DOHH2 (cell line): ENCODE measurements around the gene GPR152.

Experiments used
- H3F3A ChIP-seq: fragments of 200-600 bp; sonication (generic), shearing (Covaris generic); 2 replicates; pipeline ENCODE4 v1.6.0; 2016; ENCODE audit warnings: antibody characterized with exemption, mild to moderate bottlenecking; ENCODE audit not compliant: control insufficient read depth, insufficient read depth
- H3K27ac ChIP-seq: fragments of 200-600 bp; sonication (generic); 2 replicates; pipeline ENCODE4 v1.5.1; 2014; ENCODE audit warnings: low read depth, mild to moderate bottlenecking, low read length, moderate library complexity
- H3K27me3 ChIP-seq: fragments of 200-600 bp; sonication (generic); 2 replicates; pipeline ENCODE4 v1.6.1; 2014; ENCODE audit warnings: mild to moderate bottlenecking, low read length, mixed read lengths; ENCODE audit not compliant: control insufficient read depth
- H3K36me3 ChIP-seq: fragments of 200-600 bp; sonication (generic); 2 replicates; pipeline ENCODE4 v1.6.1; 2014; ENCODE audit warnings: mild to moderate bottlenecking, low read length, moderate library complexity, mixed read lengths; ENCODE audit not compliant: control insufficient read depth
- H3K4me1 ChIP-seq: fragments of 200-600 bp; sonication (generic); 2 replicates; pipeline ENCODE4 v1.6.1; 2014; ENCODE audit warnings: mild to moderate bottlenecking, low read length, mixed read lengths; ENCODE audit not compliant: control insufficient read depth
- H3K4me2 ChIP-seq: fragments of 200-600 bp; sonication (generic); 2 replicates; pipeline ENCODE4 v1.6.0; 2014; ENCODE audit warnings: mild to moderate bottlenecking, low read length, moderate library complexity
- H3K4me3 ChIP-seq: fragments of 200-600 bp; sonication (generic); 2 replicates; pipeline ENCODE4 v1.5.1; 2014; ENCODE audit warnings: mild to moderate bottlenecking, low read length, mixed read lengths
- H3K79me2 ChIP-seq: fragments of 200-600 bp; sonication (generic); 2 replicates; pipeline ENCODE4 v1.6.1; 2014; ENCODE audit warnings: mild to moderate bottlenecking, low read length, mixed read lengths; ENCODE audit not compliant: control insufficient read depth
- H3K9me2 ChIP-seq: fragments of 200-600 bp; sonication (generic); replicated peaks from 2 replicates; pipeline ENCODE4 v1.6.1; 2014; ENCODE audit warnings: mild to moderate bottlenecking, low read length, mixed read lengths; ENCODE audit not compliant: control insufficient read depth
- H3K9me3 ChIP-seq: fragments of 200-600 bp; sonication (generic); 2 replicates; pipeline ENCODE4 v1.6.1; 2014; ENCODE audit warnings: antibody characterized with exemption, low read length, mixed read lengths; ENCODE audit not compliant: control insufficient read depth, insufficient read depth
- H4K20me1 ChIP-seq: fragments of 200-600 bp; sonication (generic); 2 replicates; pipeline ENCODE4 v1.6.0; 2014; ENCODE audit warnings: low read depth, mild to moderate bottlenecking, antibody characterized with exemption, low read length, moderate library complexity; ENCODE audit not compliant: control insufficient read depth, insufficient read depth
- EZH2phosphoT487 ChIP-seq: fragments of 200-600 bp; sonication (generic); IDR thresholded peaks from 2 replicates; pipeline ENCODE4 v1.6.1; 2017; ENCODE audit warnings: borderline replicate concordance, mild to moderate bottlenecking, antibody characterized with exemption, low read length, moderate library complexity, mixed read lengths
- TF ChIP-seq, protein P1 (sequence below): fragments of 200-600 bp; sonication (generic); IDR thresholded peaks from one replicate; pipeline ENCODE4 v1.5.1; 2014; ENCODE audit warnings: antibody characterized with exemption, mild to moderate bottlenecking, low read depth, low read length; ENCODE audit not compliant: poor library complexity, severe bottlenecking

GPR152 gene

DNA sequence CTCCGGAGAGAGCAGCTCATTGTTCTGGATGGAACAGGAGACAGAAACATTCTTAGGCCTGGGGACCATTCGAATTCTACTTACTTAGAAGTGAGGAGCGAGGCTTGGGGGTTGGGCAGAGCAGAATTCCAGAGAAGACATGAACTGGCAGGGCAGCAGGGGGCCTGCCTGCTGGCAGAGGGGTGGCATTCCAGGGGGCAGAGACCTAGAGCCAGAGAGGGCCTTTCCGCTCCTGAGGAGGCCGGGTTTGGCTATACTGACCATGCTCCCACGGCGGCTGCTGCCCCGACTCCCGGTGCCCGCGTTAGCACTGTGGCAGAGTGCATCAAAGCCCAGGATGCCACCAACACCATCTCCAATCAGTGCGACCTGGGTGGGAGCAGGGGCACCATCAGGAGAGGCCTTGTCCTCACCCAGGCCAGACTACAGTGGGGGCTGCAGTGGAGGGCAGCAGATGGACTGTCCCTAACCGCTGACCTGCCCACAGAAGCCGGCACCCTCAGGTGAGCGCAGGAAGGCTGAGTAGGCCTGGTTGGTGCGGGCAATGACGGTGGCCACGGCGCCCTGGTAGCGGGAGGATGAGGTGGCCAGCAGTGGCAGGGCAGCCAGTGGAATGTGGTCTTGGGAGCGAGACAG is 45.2 kb upstream of the GPR152 start:
- Histone ChIP-seq H3K9me3 (no peaks in the 10 kb centered on the region), H3K36me3 (peaks cover 74% of the 10 kb centered on the region), H3K4me2 (no peak overlapping the region), H3F3A (no peaks in the 10 kb centered on the region), H3K9me2 (no peaks in the 10 kb centered on the region), H3K4me3 (no peak overlapping the region), H3K27ac (no peak overlapping the region), H4K20me1 (no peaks in the 10 kb centered on the region), H3K27me3 (no peaks in the 10 kb centered on the region), H3K4me1 (no peaks in the 10 kb centered on the region), H3K79me2 (peaks cover 2% of the 10 kb centered on the region; the same call in 1 of the 2 replicates)
- TF ChIP-seq, protein P1, sequence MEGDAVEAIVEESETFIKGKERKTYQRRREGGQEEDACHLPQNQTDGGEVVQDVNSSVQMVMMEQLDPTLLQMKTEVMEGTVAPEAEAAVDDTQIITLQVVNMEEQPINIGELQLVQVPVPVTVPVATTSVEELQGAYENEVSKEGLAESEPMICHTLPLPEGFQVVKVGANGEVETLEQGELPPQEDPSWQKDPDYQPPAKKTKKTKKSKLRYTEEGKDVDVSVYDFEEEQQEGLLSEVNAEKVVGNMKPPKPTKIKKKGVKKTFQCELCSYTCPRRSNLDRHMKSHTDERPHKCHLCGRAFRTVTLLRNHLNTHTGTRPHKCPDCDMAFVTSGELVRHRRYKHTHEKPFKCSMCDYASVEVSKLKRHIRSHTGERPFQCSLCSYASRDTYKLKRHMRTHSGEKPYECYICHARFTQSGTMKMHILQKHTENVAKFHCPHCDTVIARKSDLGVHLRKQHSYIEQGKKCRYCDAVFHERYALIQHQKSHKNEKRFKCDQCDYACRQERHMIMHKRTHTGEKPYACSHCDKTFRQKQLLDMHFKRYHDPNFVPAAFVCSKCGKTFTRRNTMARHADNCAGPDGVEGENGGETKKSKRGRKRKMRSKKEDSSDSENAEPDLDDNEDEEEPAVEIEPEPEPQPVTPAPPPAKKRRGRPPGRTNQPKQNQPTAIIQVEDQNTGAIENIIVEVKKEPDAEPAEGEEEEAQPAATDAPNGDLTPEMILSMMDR = no peak
- no peak for TF ChIP-seq EZH2phosphoT487

DNA sequence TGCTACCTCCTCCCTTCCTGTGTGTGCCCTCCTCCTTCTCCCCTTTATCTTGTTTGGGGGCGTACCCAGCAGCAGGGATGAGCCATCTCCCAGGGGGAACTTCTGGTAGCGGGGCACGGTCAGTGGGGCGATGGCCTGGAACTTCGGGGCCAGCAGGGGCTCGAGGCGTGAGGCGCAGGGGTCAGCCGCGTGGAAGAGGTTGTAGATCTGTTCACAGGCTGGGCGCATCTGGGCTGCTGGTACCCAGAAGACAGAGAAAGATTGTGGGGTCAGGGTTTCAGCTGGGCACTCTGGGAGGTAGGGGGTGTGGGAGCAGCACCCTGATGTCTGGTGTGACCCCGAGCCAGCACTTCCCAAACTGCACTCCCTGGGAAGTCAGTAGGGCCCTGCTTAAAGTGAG is 43.6 kb upstream of the GPR152 start:
- TF ChIP-seq, protein P1 = no peak
- TF ChIP-seq EZH2phosphoT487 = no peak
- Histone ChIP-seq H3K36me3 (peaks cover 74% of the 10 kb centered on the region), H3K9me2 (no peaks in the 10 kb centered on the region), H4K20me1 (no peaks in the 10 kb centered on the region), H3K27ac (no peak overlapping the region), H3K4me2 (no peak overlapping the region), H3K4me1 (no peaks in the 10 kb centered on the region), H3K27me3 (no peaks in the 10 kb centered on the region), H3F3A (peaks cover under 1% of the 10 kb centered on the region; the same call in 1 of the 2 replicates), H3K79me2 (no peaks in the 10 kb centered on the region), H3K4me3 (no peak overlapping the region), H3K9me3 (no peaks in the 10 kb centered on the region)

DNA sequence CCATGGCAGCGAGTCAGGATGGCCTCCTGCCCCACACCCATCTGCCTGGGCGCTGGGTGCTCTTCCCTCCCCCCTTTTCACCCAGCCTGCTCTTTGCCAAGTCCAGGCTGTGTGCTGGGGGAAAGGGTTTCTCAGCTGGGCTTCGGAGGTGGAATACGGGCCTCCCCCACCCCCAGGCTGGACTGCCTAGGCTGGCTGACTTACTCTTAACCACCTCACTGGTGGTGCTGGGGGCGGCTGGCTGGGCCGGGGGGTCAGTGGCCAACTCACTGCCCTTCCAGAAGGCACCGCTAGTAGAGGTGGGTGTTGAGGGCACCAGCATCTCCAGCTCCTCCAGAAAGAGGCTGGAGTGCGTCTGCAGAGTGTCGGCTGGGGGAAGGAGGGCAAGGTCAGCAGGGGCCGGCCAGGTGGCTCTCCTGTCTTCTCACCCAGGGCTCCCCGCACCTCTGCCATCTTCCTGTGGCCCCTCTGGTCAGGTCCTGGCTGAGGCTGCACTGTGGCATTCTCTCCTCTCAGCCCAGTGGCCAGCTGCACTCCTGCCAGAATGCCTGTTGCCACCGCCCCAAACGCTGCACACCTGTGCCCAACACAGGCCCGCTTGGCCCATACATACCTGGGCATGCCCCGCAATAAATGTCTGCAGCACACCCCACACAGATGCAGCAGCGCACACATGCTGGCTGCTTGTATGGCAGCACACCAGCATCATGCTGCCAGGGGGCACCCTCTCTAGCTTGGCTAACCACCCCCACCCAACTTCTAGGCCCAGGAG is 42.9 kb upstream of the GPR152 start:
- Histone ChIP-seq H4K20me1 (no peaks in the 10 kb centered on the region), H3K36me3 (peaks cover 74% of the 10 kb centered on the region), H3F3A (peaks cover 4% of the 10 kb centered on the region; the same call in 1 of the 2 replicates), H3K4me2 (no peak overlapping the region), H3K27ac (no peak overlapping the region), H3K27me3 (no peaks in the 10 kb centered on the region), H3K79me2 (no peaks in the 10 kb centered on the region), H3K9me2 (no peaks in the 10 kb centered on the region), H3K4me3 (no peak overlapping the region), H3K4me1 (no peaks in the 10 kb centered on the region), H3K9me3 (no peaks in the 10 kb centered on the region)
- no peak for TF ChIP-seq EZH2phosphoT487
- TF ChIP-seq, protein P1 = no peak
